ENCODE results near the gene PAOX.

The PAOX gene

GRCh38 chr10:133349160-133349568 is 29.9 kb upstream of the PAOX start:
- Histone ChIP-seq H3K79me1 (ENCODE audit: low read length) (no peaks in the 10 kb centered on the region), H3K4ac (ENCODE audit: low read depth, low read length) (no peak overlapping the region), H3K18ac (ENCODE audit: low read length) (no peak overlapping the region), H3K23ac (ENCODE audit: low read length) (peak overlapping the region; percentile 91), H2BK12ac (ENCODE audit: low read length) (no peak overlapping the region), H3K4me3 (ENCODE audit: low read depth, low read length) (peak overlapping the region; percentile 35), H2BK5ac (ENCODE audit: low read depth, low read length, poor library complexity) (no peak overlapping the region), H4K8ac (ENCODE audit: low read depth, low read length) (no peak overlapping the region), H4K91ac (ENCODE audit: low read depth, low read length) (no peak overlapping the region), H3K4me2 (ENCODE audit: low read length) (no peak overlapping the region), H3K27me3 (ENCODE audit: insufficient read depth, low read length) (no peaks in the 10 kb centered on the region), H4K12ac (ENCODE audit: low read depth, low read length) (no peak overlapping the region), H2AFZ (ENCODE audit: insufficient read depth, low read length, poor library complexity) (no peak overlapping the region), H2AK5ac (ENCODE audit: low read length) (no peak overlapping the region), H3K27ac (ENCODE audit: low read depth, low read length) (no peak overlapping the region), H3K14ac (ENCODE audit: low read length) (no peak overlapping the region), H2BK120ac (ENCODE audit: insufficient read depth, low read length, poor library complexity) (no peak overlapping the region), H3K4me1 (ENCODE audit: control insufficient read depth in 1 of 2, insufficient read depth in 2 of 2, low read length in 2 of 2) (peaks cover 0 to 3% of the 10 kb centered on the region in 2 experiments), H3K9ac (ENCODE audit: low read length) (no peak overlapping the region), H3K36me3 (ENCODE audit: control insufficient read depth in 1 of 2, insufficient read depth in 2 of 2, low read length in 2 of 2) (no peaks in the 10 kb centered on the region), H3K79me2 (ENCODE audit: control insufficient read depth, insufficient read depth, low read length, poor library complexity) (no peaks in the 10 kb centered on the region), H3K9me3 (ENCODE audit: insufficient read depth, low read depth, low read length) (peaks cover 4% of the 10 kb centered on the region)
- DNase-seq, result no peak
- 100% methylated on average over 4 of the region's 8 CpGs for WGBS (ENCODE audit: extremely low coverage, insufficient coverage, insufficient read length)

- DNase-seq, result no peak
- no peak overlapping the region for H2AFZ ChIP-seq (ENCODE audit: insufficient read depth, low read length, poor library complexity)
- no peak overlapping the region for H3K4me2 ChIP-seq (ENCODE audit: low read length)
- H3K36me3 ChIP-seq (ENCODE audit: control insufficient read depth in 1 of 2, insufficient read depth in 2 of 2, low read length in 2 of 2), result no peaks in the 10 kb centered on the region
- H3K23ac ChIP-seq (ENCODE audit: low read length), result no peak overlapping the region
- no peak overlapping the region for H3K14ac ChIP-seq (ENCODE audit: low read length)
- no peaks in the 10 kb centered on the region for H3K27me3 ChIP-seq (ENCODE audit: insufficient read depth, low read length)
- H3K4ac ChIP-seq (ENCODE audit: low read depth, low read length), result no peak overlapping the region
- no peak overlapping the region for H3K4me3 ChIP-seq (ENCODE audit: low read depth, low read length)
- H2AK5ac ChIP-seq (ENCODE audit: low read length), result no peak overlapping the region
- no peak overlapping the region for H3K9ac ChIP-seq (ENCODE audit: low read length)
- H2BK12ac ChIP-seq (ENCODE audit: low read length), result no peak overlapping the region
- H2BK120ac ChIP-seq (ENCODE audit: insufficient read depth, low read length, poor library complexity), result no peak overlapping the region
- no peak overlapping the region for H3K18ac ChIP-seq (ENCODE audit: low read length)
- H4K8ac ChIP-seq (ENCODE audit: low read depth, low read length), result no peak overlapping the region
- no peak overlapping the region for H2BK5ac ChIP-seq (ENCODE audit: low read depth, low read length, poor library complexity)
- no CpG with 5 or more reads among the region's 9 CpGs for WGBS (ENCODE audit: extremely low coverage, insufficient coverage, insufficient read length)
- H3K4me1 ChIP-seq (ENCODE audit: control insufficient read depth in 1 of 2, insufficient read depth in 2 of 2, low read length in 2 of 2), result peaks cover 0 to 3% of the 10 kb centered on the region in 2 experiments
- no peaks in the 10 kb centered on the region for H3K79me1 ChIP-seq (ENCODE audit: low read length)
- H3K79me2 ChIP-seq (ENCODE audit: control insufficient read depth, insufficient read depth, low read length, poor library complexity), result no peaks in the 10 kb centered on the region
- H3K27ac ChIP-seq (ENCODE audit: low read depth, low read length), result no peak overlapping the region
- peaks cover 4% of the 10 kb centered on the region for H3K9me3 ChIP-seq (ENCODE audit: insufficient read depth, low read depth, low read length)
- no peak overlapping the region for H4K91ac ChIP-seq (ENCODE audit: low read depth, low read length)
- H4K12ac ChIP-seq (ENCODE audit: low read depth, low read length), result no peak overlapping the region
These were observed 29.5 kb upstream of the PAOX start for GRCh38 chr10:133349577-133350011.

- peaks cover 0 to 3% of the 10 kb centered on the region in 2 experiments for H3K4me1 ChIP-seq (ENCODE audit: control insufficient read depth in 1 of 2, insufficient read depth in 2 of 2, low read length in 2 of 2)
- no peak overlapping the region for H2AFZ ChIP-seq (ENCODE audit: insufficient read depth, low read length, poor library complexity)
- no peak overlapping the region for H3K9ac ChIP-seq (ENCODE audit: low read length)
- no peak overlapping the region for H3K4me3 ChIP-seq (ENCODE audit: low read depth, low read length)
- H4K91ac ChIP-seq (ENCODE audit: low read depth, low read length), result no peak overlapping the region
- H3K27ac ChIP-seq (ENCODE audit: low read depth, low read length), result no peak overlapping the region
- no peaks in the 10 kb centered on the region for H3K79me2 ChIP-seq (ENCODE audit: control insufficient read depth, insufficient read depth, low read length, poor library complexity)
- H3K14ac ChIP-seq (ENCODE audit: low read length), result no peak overlapping the region
- no peaks in the 10 kb centered on the region for H3K79me1 ChIP-seq (ENCODE audit: low read length)
- no peak overlapping the region for H3K4ac ChIP-seq (ENCODE audit: low read depth, low read length)
- H3K36me3 ChIP-seq (ENCODE audit: control insufficient read depth in 1 of 2, insufficient read depth in 2 of 2, low read length in 2 of 2), result peaks cover 0 to 4% of the 10 kb centered on the region in 2 experiments
- no peak overlapping the region for H2AK5ac ChIP-seq (ENCODE audit: low read length)
- H3K9me3 ChIP-seq (ENCODE audit: insufficient read depth, low read depth, low read length), result peaks cover 4% of the 10 kb centered on the region
- H3K4me2 ChIP-seq (ENCODE audit: low read length), result no peak overlapping the region
- no CpG with 5 or more reads among the region's 12 CpGs for WGBS (ENCODE audit: extremely low coverage, insufficient coverage, insufficient read length)
- no peak overlapping the region for H4K12ac ChIP-seq (ENCODE audit: low read depth, low read length)
- H2BK120ac ChIP-seq (ENCODE audit: insufficient read depth, low read length, poor library complexity), result no peak overlapping the region
- DNase-seq, result no peak
- H3K18ac ChIP-seq (ENCODE audit: low read length), result no peak overlapping the region
- no peaks in the 10 kb centered on the region for H3K27me3 ChIP-seq (ENCODE audit: insufficient read depth, low read length)
- H2BK12ac ChIP-seq (ENCODE audit: low read length), result no peak overlapping the region
- no peak overlapping the region for H3K23ac ChIP-seq (ENCODE audit: low read length)
- no peak overlapping the region for H2BK5ac ChIP-seq (ENCODE audit: low read depth, low read length, poor library complexity)
- no peak overlapping the region for H4K8ac ChIP-seq (ENCODE audit: low read depth, low read length)
These were observed 28.6 kb upstream of the PAOX start for GRCh38 chr10:133350283-133350949.

GRCh38 chr10:133350950-133351329 is 28.1 kb upstream of the PAOX start:
- no CpG with 5 or more reads among the region's 13 CpGs for WGBS (ENCODE audit: extremely low coverage, insufficient coverage, insufficient read length)
- peaks cover 1 to 4% of the 10 kb centered on the region in 2 experiments for H3K36me3 ChIP-seq (ENCODE audit: control insufficient read depth in 1 of 2, insufficient read depth in 2 of 2, low read length in 2 of 2)
- H3K23ac ChIP-seq (ENCODE audit: low read length), result no peak overlapping the region
- peaks cover 4% of the 10 kb centered on the region for H3K9me3 ChIP-seq (ENCODE audit: insufficient read depth, low read depth, low read length)
- H3K4ac ChIP-seq (ENCODE audit: low read depth, low read length), result no peak overlapping the region
- H2BK120ac ChIP-seq (ENCODE audit: insufficient read depth, low read length, poor library complexity), result no peak overlapping the region
- H2AK5ac ChIP-seq (ENCODE audit: low read length), result no peak overlapping the region
- no peak overlapping the region for H3K4me3 ChIP-seq (ENCODE audit: low read depth, low read length)
- H3K27me3 ChIP-seq (ENCODE audit: insufficient read depth, low read length), result no peaks in the 10 kb centered on the region
- H2BK5ac ChIP-seq (ENCODE audit: low read depth, low read length, poor library complexity), result no peak overlapping the region
- no peak overlapping the region for H2BK12ac ChIP-seq (ENCODE audit: low read length)
- no peak overlapping the region for H3K9ac ChIP-seq (ENCODE audit: low read length)
- no peak overlapping the region for H4K8ac ChIP-seq (ENCODE audit: low read depth, low read length)
- H3K27ac ChIP-seq (ENCODE audit: low read depth, low read length), result no peak overlapping the region
- H4K91ac ChIP-seq (ENCODE audit: low read depth, low read length), result no peak overlapping the region
- no peak overlapping the region for H3K18ac ChIP-seq (ENCODE audit: low read length)
- H3K14ac ChIP-seq (ENCODE audit: low read length), result no peak overlapping the region
- DNase-seq, result no peak
- H3K79me1 ChIP-seq (ENCODE audit: low read length), result no peaks in the 10 kb centered on the region
- H3K79me2 ChIP-seq (ENCODE audit: control insufficient read depth, insufficient read depth, low read length, poor library complexity), result no peaks in the 10 kb centered on the region
- no peak overlapping the region for H4K12ac ChIP-seq (ENCODE audit: low read depth, low read length)
- no peak overlapping the region for H3K4me2 ChIP-seq (ENCODE audit: low read length)
- H3K4me1 ChIP-seq (ENCODE audit: control insufficient read depth in 1 of 2, insufficient read depth in 2 of 2, low read length in 2 of 2), result peaks cover 0 to 3% of the 10 kb centered on the region in 2 experiments
- H2AFZ ChIP-seq (ENCODE audit: insufficient read depth, low read length, poor library complexity), result no peak overlapping the region

Measured in trophoblast cell (in vitro differentiated cells and primary cell).